GM10266 (cell line): ENCODE results near the gene HSFX2.
"Not testable (repeated sequence)": the region's sequence is repeated elsewhere in the genome, so short reads cannot be mapped to it uniquely, and the experiment has no call there.

Experiments
- DNase-seq: peaks from one replicate; pipeline ENCODE4 v3.0.0; 2012; ENCODE audit errors: extremely low spot score
- CTCF ChIP-seq: IDR thresholded peaks from 2 replicates; pipeline ENCODE4 v1.5.1; 2012; ENCODE audit warnings: mild to moderate bottlenecking, low read depth; ENCODE audit not compliant: control insufficient read depth, insufficient read depth; ENCODE audit errors: missing control alignments

The HSFX2 gene

GRCh38 chrX:149631234-149632165, 36.4 kb upstream of the HSFX2 start, which contains the start of gene TMEM185A:
TSS of gene TMEM185A (minus strand) at chrX:149631792. CDS start at chrX:149631580, 212 bp downstream.
- peak; percentile 75 for DNase-seq
- TF ChIP-seq CTCF = no peak

GRCh38 chrX:149630681-149631233, 35.6 kb upstream of the HSFX2 start:
- DNase-seq = no peak
- TF ChIP-seq CTCF = no peak

- TF ChIP-seq CTCF = no peak
- no peak for DNase-seq
Observed at GRCh38 chrX:149629730-149630387, 34.7 kb upstream of the HSFX2 start.

- no peak for DNase-seq
- TF ChIP-seq CTCF = no peak
Observed at GRCh38 chrX:149628768-149629167, 33.7 kb upstream of the HSFX2 start.

GRCh38 chrX:149628280-149628679, 33.2 kb upstream of the HSFX2 start:
- no peak for DNase-seq
- TF ChIP-seq CTCF = no peak

GRCh38 chrX:149626829-149627228, 31.7 kb upstream of the HSFX2 start:
- not testable (repeated sequence) for DNase-seq

- not testable (repeated sequence) for DNase-seq
Observed at GRCh38 chrX:149619662-149620061, 24.5 kb upstream of the HSFX2 start.

GRCh38 chrX:149618871-149619270, 23.8 kb upstream of the HSFX2 start:
- no peak for TF ChIP-seq CTCF

More at GRCh38 chrX:149618871-149619270, 23.8 kb upstream of the HSFX2 start:
- DNase-seq = no peak
